Measurements from ENCODE around the gene PXDN.
"Not testable (repeated sequence)": the region's sequence is repeated elsewhere in the genome, so short reads cannot be mapped to it uniquely, and the experiment has no call there.

The PXDN gene

DNA sequence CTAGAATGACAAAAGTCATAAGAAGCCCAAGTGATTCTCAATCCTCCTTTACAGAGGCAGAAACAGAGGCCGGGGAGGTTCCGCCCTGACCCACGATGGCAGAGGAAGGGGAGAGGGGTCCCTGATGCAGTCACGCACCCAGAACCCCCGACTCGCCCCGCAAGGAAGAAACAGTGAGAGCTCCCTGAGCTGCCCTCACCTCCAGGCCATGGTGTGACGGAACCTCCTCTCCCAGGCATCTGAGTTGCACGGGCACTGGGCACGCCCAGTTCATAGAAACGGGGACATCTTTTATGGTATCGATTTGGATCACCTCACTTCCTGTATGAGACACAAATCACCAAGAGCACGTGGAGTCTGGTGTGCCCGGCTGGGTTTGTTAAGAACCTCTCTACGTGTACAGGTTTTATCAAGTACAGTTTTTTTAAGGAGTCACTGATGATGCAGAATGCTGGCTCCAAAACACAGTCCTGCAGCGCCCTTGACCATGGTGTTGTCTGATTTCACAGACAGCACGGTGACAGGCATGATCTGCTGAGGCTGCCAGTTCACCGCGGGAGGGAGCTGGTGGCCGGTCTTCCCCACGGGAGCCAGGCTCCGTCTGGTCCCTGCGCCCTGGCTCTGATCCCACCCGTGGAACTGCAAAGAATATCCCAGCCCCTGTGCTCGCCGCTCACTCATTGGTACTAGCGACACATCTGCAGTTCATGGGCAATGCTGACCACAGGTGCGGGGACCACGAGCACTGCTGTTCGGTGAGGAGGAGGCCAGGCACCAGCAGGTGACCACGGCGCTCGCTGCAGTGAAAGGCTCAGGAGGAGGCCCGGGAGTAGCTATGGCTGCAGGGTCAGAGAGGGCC is 35.6 kb downstream of the PXDN start:
- TF ChIP-seq EZH2 (optimal IDR thresholded peaks at IDR 0.05; ENCODE audit: low read depth, low read length) (no peak), EZH2phosphoT487 (IDR thresholded peaks at IDR 0.05; ENCODE audit: low read length) (no peak)
- TF ChIP-seq, protein P1, sequence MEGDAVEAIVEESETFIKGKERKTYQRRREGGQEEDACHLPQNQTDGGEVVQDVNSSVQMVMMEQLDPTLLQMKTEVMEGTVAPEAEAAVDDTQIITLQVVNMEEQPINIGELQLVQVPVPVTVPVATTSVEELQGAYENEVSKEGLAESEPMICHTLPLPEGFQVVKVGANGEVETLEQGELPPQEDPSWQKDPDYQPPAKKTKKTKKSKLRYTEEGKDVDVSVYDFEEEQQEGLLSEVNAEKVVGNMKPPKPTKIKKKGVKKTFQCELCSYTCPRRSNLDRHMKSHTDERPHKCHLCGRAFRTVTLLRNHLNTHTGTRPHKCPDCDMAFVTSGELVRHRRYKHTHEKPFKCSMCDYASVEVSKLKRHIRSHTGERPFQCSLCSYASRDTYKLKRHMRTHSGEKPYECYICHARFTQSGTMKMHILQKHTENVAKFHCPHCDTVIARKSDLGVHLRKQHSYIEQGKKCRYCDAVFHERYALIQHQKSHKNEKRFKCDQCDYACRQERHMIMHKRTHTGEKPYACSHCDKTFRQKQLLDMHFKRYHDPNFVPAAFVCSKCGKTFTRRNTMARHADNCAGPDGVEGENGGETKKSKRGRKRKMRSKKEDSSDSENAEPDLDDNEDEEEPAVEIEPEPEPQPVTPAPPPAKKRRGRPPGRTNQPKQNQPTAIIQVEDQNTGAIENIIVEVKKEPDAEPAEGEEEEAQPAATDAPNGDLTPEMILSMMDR (IDR thresholded peaks at IDR 0.05; ENCODE audit: low read length), result no peak
- no peaks in the 10 kb centered on the region for H3K27me3 ChIP-seq (replicated peaks; ENCODE audit: insufficient read depth, low read length)
- no peak for DNase-seq
- no peaks in the 10 kb centered on the region for H3K79me2 ChIP-seq (ENCODE audit: low read length)
- H3K9ac ChIP-seq (ENCODE audit: low read length), result no peak overlapping the region
- no peaks in the 10 kb centered on the region for H3K4me1 ChIP-seq (ENCODE audit: low read length)
- H2AFZ ChIP-seq (ENCODE audit: low read length), result no peak overlapping the region
- no peaks in the 10 kb centered on the region for H3K36me3 ChIP-seq (replicated peaks; ENCODE audit: insufficient read depth, low read length)
- no peak overlapping the region for H3K4me2 ChIP-seq (ENCODE audit: low read depth, low read length)
- no peak overlapping the region for H3K27ac ChIP-seq (ENCODE audit: low read length)
- H3K4me3 ChIP-seq (ENCODE audit: low read length), result no peak overlapping the region
- H3F3A ChIP-seq (ENCODE audit: insufficient read depth, low read length), result no peaks in the 10 kb centered on the region
- H3K9me2 ChIP-seq (replicated peaks; ENCODE audit: insufficient read depth, low read length), result no peaks in the 10 kb centered on the region
- no peaks in the 10 kb centered on the region for H3K9me3 ChIP-seq (replicated peaks; ENCODE audit: insufficient read depth, low read length)
- H4K20me1 ChIP-seq (ENCODE audit: insufficient read depth, low read length), result no peaks in the 10 kb centered on the region

- Histone ChIP-seq H3K27me3 (replicated peaks; ENCODE audit: insufficient read depth, low read length) (no peaks in the 10 kb centered on the region), H3K9ac (ENCODE audit: low read length) (no peak overlapping the region), H3K4me1 (ENCODE audit: low read length) (no peaks in the 10 kb centered on the region), H3K79me2 (ENCODE audit: low read length) (no peaks in the 10 kb centered on the region), H3K36me3 (replicated peaks; ENCODE audit: insufficient read depth, low read length) (no peaks in the 10 kb centered on the region), H4K20me1 (ENCODE audit: insufficient read depth, low read length) (no peaks in the 10 kb centered on the region), H3K4me2 (ENCODE audit: low read depth, low read length) (no peak overlapping the region), H2AFZ (ENCODE audit: low read length) (no peak overlapping the region), H3K9me2 (replicated peaks; ENCODE audit: insufficient read depth, low read length) (no peaks in the 10 kb centered on the region), H3K27ac (ENCODE audit: low read length) (no peak overlapping the region), H3K9me3 (replicated peaks; ENCODE audit: insufficient read depth, low read length) (no peaks in the 10 kb centered on the region), H3K4me3 (ENCODE audit: low read length) (no peak overlapping the region), H3F3A (ENCODE audit: insufficient read depth, low read length) (no peaks in the 10 kb centered on the region)
- TF ChIP-seq EZH2 (optimal IDR thresholded peaks at IDR 0.05; ENCODE audit: low read depth, low read length), result no peak
- no peak for TF ChIP-seq EZH2phosphoT487 (IDR thresholded peaks at IDR 0.05; ENCODE audit: low read length)
- TF ChIP-seq, protein P1 (IDR thresholded peaks at IDR 0.05; ENCODE audit: low read length), result no peak
- no peak for DNase-seq
Measured at GRCh38 chr2:1707771-1708418, 36.4 kb downstream of the PXDN start.

DNA sequence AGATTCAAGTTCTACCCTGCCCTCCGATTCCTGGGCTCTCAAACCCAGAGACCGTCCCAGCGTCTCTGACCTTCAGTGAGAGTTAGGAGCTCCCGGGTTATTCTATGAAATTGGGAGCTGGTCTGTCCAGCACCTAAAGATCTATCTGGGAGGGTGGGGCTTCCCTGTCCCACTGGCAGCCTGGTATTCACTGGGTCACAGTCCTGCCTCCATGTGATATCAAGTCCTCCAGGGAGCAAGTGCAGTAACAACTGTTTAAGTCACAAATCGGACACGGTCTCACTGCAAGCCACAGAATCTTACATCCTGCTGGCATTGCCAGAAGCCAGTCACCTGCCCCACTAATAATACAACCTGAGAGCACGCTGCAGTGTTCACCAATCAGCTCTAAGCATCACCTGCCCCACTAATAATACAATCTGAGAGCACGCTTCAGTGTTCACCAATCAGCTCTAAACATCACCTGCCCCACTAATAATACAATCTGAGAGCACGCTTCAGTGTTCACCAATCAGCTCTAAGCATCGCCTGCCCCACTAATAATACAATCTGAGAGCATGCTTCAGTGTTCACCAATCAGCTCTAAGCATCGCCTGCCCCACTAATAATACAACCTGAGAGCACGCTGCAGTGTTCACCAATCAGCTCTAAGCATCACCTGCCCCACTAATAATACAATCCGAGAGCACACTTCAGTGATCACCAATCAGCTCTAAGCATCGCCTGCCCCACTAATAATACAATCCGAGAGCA is 38.0 kb downstream of the PXDN start:
- not testable (repeated sequence) for H3F3A ChIP-seq (ENCODE audit: insufficient read depth, low read length); H3K27me3 ChIP-seq (replicated peaks; ENCODE audit: insufficient read depth, low read length); H3K79me2 ChIP-seq (ENCODE audit: low read length); H3K4me1 ChIP-seq (ENCODE audit: low read length); H4K20me1 ChIP-seq (ENCODE audit: insufficient read depth, low read length); H3K4me3 ChIP-seq (ENCODE audit: low read length); H2AFZ ChIP-seq (ENCODE audit: low read length); H3K4me2 ChIP-seq (ENCODE audit: low read depth, low read length); H3K36me3 ChIP-seq (replicated peaks; ENCODE audit: insufficient read depth, low read length); H3K27ac ChIP-seq (ENCODE audit: low read length); DNase-seq; H3K9ac ChIP-seq (ENCODE audit: low read length); H3K9me2 ChIP-seq (replicated peaks; ENCODE audit: insufficient read depth, low read length); H3K9me3 ChIP-seq (replicated peaks; ENCODE audit: insufficient read depth, low read length)

Measured in MM.1S (cell line).